NCI-H2171 treated with DMSO at 0.1 percent for 48 hours (cell line): ENCODE results near the gene CBL.

ENCODE experiments used
- DNase-seq: peaks from one replicate; lab custom pipeline; 2025; lab: John Stamatoyannopoulos, UW

The CBL gene

DNA sequence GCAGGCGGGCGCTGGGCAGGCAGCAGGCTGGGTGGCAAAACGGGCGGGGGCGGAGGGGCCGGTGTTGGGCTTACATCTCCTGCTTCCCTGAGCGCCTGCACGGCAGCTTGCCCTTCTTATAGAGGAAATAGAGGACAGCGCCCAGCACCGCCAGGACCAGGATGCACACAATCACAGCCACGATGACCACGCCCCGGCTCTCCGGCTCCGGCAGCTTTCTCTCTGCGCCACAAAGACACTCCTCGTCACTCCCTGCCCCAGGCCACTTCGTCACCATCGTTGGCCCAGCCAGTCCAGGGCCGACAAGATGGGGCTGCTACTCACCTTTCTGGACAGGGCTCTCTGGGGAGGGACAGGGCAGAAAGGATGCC lies 104.5 kb downstream of the CBL start:
- DNase-seq: no peak

DNA sequence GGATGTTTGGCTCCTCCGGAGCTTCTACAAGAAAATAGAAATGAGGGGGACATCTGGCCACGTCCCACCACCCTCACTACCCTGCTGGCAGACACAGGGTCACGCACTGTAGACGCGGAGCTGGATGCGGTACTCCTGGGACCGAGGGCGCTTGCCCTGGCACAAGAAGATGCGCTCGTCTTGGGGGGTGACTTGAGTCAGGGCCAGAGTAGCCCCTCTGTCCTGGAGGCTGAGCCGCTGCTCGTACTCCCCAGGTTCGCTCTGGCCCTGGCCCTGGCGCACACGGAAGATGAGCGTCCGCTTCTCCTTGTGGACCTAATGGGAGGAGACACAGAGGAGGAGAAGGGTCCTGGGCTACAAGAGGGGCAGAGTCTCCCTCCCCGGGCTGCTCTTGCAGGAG lies 108.6 kb downstream of the CBL start:
- DNase-seq: no peak

DNA sequence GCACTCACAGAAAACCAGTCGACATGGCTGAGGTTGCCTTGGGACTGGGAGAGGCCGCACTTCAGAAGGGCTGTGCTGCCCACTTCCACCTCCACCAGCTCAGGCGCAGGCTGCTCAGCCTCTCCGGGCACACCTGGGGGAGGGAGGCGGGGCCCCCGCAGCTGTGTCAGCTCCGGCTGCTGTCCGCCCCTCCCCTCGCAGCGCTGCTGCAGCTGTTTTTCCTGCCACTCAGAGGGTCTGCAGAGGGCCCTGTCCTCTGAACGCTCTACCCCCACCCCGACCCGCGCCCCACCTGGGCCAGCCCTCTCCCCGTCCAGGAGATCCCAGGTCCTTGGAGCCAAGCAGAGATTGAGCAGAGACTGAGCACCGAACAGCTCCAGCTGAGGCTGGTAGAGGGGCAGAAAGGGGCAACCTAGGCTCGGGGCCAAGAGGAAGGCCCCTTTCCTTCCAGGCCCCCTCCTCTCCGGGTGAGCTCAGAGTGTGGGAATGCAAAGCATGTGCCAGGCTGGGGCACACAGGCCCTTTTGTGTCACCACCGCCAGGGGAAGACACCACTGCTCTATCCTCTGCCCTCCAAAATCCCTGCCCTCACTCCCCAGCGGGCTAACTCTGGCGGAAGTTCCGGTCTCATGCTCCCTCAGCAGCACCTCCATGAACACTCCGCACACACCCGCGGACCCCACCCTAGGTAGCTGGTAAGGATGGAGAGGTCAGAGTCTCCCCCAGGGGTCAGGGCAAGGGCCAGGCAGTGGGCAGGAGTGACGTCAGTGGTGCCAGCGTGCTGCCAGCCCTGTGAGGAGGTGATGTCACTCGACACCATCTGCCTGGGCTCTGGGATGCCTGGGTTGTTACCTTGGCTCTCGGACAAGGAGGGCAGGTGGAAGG lies 109.2 kb downstream of the CBL start:
- peak; percentile 39 for DNase-seq

DNA sequence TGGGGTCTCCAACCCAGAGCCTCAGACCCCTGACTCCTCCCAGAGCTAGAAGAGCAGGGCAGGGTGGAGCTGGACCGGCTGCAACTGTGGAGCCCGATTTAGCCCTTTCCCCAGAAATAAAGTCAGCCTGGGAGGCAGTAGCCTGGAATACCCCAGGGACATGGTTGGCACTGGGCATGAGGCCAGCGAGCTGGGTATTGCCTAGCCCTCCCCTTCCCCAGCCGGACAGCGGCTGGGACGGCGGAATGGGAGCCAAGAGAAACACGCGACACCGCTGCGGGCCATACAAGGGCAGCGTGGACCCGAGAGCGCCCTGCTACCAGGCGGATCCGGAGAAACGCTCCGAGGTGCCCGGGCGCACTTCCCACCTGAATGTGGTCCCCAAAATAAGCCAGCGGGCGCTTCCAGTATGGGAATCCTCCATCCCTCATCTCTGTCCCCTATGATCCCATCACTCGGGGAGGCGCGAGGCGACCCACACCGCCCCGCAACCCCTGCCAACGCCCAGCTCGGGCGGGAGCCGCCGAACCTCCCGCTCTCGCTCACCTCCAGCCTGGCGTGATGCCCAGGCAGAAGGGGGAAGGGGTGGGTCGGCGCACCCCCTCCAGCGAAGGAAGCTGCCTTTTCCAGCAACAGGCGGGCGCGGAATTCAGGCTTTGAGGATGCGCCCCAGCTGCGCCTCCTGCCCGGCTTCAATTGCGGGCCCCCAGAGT lies 110.0 kb downstream of the CBL start:
- peak; percentile 42 for DNase-seq

DNA sequence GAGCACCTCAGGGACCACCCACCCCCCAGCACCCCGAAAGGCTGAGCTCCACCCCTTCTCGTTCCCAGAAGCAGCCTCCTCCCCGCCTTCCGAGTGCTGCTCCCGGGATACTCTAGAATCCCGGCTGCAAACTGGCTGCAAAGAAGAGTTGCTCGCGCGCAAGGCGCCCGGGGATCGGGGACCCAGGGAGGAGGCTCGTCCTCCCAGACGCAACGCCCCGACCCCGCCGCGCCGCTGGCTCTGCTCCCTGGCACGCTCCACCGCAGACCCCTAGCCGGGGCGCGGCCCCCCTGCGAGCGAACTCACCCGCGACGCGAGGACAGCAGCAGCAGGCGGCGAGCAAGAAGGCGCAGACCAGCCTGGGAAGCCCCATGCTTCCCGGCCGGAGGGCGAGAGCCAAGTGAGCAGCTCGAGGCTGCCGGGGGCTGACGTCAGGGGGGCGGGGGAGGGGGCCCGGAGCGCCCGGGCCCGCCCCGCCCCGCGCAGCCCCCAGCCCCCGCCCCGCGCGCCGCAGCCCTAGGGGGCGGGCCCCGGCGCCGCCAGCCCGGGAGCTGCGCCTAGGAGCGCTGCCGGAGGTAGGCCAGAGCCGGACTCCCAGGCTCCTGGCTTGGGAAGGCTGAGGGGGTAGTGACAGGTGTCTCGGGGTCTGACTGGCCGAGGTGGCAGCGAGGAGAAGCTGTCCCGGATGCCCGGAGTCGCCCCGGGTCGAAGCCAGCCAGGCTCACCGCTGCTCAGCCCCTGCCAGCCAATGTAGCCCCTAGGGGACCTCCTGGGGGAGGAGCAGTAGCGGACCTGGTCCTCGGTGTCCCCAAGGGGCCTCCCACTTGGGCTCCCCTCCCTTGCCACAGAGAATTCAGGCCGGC lies 110.8 kb downstream of the CBL start, which contains the start of gene MCAM:
TSS of gene MCAM (minus strand) at position 402 of the 863 bp plus-strand sequence. CDS start at position 373, 29 bp downstream.
- DNase-seq: peak; percentile 42

DNA sequence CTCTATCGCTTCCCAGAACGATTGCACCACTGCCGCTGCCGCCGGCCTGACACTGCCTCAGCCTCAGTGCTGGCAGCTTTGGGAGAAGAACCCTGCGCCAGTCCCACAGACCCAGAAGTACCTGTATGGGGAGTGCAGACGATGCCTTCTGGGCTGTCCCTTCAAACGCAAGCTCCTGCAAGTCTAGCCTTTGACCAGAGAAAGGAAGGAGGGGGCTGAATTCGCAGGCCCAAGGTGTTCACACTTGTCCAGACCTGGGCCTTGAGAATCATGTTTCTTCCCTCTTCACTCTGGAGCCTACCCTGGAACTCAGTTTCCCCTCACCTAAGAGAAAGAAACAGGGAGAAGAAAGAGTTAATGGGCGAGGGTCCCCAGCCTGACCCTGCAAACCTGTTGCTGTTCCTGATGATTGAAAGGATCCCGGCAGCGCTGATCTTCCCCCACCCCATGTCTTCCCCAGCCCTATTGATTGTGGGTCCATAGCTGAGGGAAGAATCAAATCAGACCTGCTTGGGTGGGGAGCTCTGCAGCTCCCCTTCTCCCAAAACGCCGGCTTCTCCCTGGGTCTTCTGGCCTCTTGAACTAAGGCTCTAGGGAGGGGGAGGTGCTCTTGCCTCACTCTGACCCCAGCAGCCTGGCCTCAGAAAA lies 111.6 kb downstream of the CBL start:
- DNase-seq: no peak

DNA sequence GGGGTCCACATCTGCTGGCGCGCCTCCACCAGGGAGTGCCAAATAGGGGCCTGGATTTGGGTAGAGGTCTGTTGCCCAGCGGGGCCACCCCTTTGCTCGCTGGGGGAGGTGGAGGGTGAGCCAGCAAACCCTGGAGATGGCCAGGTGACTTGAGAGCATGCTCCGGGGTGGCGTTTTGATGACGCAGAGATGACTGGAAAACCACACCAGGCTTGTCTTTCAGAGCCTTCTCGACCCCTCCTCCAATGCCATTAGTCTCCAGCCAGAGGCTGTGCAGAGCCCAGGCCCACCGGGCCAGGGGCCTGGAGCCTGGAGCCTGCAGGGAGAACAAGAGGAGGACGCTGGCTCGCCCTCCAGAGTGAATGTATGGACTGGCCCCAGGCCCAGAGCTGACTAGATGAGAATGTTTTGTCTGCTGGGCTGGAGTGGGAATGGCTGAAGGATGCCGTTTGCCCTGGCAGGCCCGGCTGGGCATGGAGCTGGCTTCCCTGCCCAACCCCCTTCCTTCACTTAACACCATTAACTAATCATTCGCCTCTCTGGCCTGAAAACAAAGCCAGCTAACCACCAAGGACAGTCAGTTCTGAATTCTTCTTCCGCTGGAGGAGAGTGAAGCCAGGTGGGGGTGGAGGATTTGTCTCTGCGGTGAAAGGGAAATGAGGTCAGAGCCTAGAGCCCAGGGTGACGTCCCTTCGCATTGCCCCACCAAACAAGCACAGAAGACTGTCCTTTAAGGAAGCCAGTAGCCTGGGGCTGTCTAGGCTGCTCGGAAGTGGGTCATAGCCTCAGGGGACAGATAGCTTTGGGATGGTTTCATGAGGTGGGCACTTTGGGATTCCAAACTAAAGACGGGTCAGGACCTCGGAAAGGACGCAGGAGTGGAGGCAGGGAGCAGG lies 112.3 kb downstream of the CBL start:
- DNase-seq: no peak

DNA sequence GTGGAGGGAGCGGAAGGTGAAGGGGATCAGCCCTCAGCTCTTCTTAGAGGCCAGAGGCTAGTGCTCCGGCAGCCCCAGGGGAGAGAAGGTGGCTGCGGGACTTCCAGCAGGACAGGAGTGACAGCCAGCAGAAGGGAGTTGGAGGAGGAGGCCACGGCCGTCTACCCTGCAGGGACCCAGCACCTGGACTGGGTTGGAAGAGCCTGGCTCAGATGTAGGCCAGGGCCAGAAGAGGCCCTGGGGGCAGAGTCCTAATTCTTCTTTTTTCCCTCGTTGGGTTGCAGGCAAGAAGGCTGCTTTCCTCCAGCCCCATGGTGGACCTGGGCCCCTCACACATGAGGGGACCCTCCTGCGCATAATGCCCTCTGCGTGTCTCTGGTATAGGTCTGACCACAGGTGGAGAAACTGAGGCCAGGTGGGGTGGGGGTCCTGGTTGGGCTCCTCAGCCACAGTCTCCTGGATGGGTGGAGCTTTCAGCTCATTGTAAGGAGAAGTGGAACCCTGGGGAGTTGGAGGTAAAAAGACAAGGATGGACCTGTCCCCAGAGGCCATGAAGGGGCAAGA lies 113.1 kb downstream of the CBL start:
- no peak for DNase-seq

DNA sequence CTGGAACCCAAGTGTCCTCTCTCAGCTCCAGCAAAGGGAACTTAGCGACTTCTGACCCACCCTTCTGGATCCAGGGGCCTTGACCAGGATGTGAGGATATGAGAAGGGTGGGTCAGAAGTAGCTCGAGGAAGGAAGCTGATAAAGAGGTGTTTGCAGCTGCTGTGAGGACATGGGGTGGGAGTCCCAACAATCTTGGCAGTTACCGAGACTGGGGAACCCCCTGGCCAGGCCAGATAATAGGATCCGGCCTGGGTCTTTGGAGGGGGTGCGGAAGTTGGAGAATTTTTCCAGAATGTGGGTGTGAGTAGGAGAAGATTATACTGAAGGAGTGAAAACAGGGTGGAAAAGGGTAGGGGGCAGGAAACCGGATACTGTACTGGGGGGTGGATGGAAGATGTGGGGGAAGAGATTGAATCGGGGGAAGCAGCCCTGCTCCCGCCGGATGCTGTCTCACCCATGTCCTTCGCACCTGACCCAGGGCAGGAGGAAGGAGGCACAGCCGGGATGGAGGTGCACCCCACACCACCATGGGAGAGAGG lies 113.6 kb downstream of the CBL start:
- DNase-seq: no peak

DNA sequence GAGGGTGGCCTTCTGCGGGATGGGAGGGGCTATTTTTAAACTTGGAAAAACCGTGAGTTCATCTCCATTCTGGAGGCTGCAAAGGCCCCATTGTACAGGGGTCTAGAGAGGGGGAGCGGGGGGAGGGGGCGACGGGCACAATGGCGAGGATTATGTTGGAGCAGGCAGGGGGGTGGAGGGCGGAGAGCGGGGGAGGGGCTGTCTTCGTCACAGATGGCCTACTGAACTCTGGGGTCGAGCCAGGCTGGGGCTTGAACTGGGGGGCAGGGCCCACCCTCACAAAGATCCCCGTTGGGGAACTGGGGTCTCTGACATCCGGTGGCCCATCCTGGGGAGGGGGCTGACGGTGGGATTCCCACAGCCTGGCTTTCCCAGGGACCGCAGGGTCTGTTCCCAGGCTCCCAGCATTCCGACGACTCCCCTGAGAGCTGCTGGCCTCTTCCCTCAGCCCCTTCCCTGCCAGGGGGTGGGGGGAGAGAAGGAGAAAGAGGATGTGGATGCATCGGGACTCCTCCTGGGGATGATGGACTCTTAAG lies 114.2 kb downstream of the CBL start:
- DNase-seq: no peak

DNA sequence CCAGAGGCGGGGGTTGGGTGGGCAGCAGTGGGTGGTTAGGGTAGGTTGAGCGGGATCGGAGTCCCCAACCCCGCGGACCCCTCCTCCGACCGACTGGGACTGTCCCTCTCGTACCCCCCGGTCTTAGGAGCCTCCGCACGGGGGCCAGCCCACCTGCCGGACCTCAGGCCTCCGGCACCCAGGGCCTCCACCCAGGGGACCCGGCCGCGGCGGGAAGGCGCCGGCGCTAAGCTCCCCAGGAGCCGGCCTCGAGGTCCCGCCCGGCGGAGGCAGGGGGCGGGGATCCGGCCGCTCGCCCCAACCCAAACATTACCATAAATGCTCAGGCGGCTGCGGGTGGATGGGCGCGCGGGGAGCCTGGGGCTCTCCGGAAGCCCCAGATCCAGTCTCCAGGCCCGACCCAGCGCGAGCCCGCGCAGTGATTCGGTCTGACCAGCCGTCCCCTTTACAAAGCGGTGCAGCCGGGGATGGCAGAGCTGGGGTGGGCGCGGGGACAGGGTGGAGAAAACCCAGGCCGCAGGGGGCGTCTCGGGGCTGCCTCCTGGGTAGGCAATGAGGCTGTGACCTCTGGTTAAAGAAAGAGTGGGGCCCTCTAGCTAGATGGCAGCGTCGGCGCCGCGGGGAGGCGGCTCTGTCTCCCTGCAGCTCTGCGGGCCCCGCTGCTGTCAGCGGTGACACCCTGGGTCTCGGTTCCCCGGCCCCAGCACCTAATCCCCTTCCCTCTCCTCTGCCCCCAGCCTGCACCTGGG lies 114.8 kb downstream of the CBL start:
- no peak for DNase-seq

DNA sequence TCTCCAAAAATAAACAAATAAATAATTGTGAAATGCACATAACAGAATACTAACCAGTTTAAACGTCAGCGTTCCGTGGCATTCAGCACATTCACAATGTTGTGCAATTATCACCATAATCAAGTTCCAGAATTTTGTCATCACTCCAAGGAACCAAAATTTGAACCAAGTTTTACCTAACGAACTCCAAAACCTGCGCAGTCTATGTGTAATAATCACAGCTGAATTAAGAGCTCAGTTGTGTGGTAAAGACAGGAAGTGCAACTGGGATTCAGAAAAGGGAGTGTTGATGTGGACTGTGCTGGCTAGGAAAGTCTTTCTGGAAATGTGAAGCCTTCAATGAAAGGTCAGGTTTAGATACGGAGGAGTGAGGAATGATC lies 116.2 kb downstream of the CBL start:
- no peak for DNase-seq

DNA sequence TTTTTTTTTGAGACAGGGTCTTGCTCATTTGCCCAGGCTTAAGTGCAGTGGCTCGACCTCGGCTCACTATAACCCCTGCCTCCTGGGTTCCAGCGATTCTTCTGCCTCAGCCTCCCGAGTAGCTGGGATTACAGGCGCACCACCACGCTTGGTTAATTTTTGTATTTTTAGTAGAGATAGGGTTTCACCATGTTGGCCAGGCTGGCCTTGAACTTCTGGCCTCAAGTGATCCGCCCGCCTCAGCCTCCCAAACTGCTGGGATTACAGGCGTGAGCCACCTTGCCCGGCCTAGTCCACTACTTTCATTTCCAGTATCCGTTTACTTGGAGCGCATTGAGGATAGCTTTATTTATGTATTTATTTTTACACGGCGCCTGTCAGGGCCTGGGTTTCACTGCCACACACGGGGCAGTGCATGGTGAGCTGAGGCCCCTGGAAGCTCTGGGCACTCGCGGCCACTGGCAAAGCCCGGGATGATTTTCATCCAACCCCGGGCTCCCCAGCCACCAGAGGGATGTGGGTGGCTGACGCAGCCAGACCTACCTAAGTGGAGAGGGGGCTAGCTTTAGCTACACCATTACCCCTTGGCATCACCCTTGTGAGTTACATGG lies 116.9 kb downstream of the CBL start:
- DNase-seq: no peak

DNA sequence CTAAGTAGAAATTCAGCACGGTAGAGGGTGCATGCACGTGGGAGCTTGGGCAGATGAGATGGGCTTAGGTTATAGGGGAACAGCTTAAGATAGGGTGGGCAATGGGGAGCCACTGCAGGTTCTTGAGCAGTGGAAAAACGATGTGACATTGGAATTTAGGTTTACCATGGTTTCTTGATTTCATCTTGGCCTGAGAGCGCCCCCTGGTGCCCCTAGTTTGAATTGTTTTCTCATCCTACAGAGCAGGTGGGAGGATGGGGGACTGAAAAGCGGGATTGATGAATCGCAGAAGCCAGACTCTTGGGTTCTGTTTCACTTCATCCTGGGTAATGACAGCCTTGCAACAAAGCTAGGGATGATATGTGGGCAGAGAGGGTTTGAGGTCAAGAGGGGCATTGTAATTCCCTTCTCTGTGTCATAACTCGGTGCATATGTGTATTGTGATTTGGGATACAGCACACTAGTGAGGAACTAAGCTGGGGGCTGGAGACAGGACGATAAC lies 117.4 kb downstream of the CBL start:
- peak; percentile 45 for DNase-seq

DNA sequence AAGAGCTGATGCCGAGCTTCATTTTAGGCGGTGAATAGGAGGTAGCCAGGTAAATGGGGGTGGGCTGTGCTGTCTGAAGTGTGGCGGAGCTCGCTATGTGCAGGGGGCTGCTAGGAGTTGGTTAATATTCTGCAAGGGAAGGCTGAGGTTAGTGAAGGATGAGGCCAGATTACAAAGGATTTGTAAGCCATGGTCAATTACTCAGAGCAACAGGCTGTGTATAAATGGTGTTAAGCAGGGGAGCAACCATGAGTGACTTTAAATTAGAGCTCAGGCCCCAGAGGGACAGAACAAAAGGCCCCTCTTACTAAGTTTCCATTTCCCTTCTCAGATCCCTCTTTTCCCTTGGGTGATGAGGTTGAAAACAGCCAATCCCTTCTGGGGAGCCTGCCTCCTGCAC lies 118.0 kb downstream of the CBL start:
- no peak for DNase-seq

DNA sequence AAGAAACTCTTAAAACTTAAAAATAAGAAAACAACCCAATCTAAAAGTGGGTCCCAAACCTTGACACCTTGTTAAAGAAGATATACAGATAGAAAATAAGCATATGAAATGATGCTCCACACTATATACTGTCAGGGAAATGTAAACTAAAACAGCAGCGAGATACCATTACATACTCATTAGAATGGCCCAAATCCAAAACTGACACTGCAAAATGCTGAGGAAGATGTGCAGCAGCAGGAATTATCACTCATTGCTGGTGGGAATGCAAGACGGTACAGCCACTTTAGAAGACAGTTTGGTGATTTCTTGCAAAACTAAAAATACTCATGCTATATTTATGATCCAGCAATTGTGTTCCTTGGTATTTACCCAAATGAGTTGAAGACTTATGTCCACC lies 123.2 kb downstream of the CBL start:
- DNase-seq: no peak

DNA sequence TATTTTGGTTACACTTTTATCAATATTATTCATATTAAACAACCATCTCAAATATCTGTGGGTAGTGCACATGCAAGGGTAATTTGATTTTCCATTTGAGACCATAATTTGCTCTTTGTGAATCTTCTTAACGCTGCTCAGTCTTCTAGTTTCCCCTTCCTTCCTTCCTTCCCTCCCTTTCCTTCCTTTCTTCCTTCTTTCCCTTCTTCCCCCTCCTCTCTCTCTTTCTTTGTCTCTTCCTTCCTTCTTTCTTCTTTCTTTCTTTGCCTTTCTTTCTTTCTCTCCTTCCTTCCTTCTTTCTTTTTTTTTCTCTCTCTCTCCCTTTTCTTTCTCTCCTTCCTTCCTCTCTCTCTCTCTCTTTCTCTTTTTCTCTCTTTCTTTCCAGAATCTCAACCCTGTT lies 124.1 kb downstream of the CBL start:
- no peak for DNase-seq

DNA sequence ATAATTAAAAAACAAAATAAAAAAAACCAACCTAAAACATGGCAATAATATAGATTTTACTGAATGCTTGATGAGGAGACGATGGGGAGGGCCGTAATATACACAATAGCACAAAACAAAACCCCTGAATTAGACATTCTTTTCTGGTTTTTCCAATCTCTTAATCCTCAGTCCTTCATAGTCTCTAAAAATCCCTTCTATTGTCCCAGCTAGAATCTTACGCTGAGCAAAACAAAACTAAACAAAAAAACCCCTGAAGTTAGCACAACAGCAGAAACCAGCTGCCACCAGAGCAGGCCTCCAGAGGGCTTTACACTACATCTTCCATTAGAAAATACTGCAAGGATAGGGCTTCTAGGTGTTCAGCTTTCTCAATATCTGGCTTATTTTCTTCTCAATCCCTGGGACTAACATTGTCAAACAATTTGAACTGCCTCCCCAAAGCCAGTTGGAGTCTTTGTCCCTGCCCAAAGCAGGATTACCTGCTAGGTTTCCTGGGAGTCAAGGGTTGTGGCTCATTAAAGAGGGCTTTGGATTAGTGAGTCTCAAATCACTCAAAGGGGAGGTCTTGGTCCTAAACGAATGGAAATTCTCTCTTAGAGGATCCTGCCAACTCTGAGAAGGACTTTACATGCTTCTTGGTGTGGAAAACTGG lies 126.1 kb downstream of the CBL start:
- DNase-seq: no peak
